Thyroid gland (tissue), 4 donors: Measurements from ENCODE around the gene TMEM50A.
"Not testable (repeated sequence)": the region's sequence is repeated elsewhere in the genome, so short reads cannot be mapped to it uniquely, and the experiment has no call there.

Experiments used
- POLR2A ChIP-seq, 2 donors: fragments of 450-650 bp; IDR thresholded peaks; one replicate each; pipeline ENCODE4 v1.6.1; 2017; ENCODE audit warnings: antibody characterized with exemption in 2 of 2, mild to moderate bottlenecking in 2 of 2, moderate library complexity in 1 of 2
- TF ChIP-seq, protein P1 (sequence below), 6 experiments: fragments of 200-600 bp in 3 of 6; fragments of 450-650 bp in 3 of 6; sonication (generic) in 3 of 6; IDR thresholded peaks; one replicate each; pipeline ENCODE4 v1.5.1; 2016 to 2019; ENCODE audit warnings: antibody characterized with exemption in 6 of 6, mild to moderate bottlenecking in 2 of 6, inconsistent platforms in 1 of 6, moderate library complexity in 1 of 6

DNA sequence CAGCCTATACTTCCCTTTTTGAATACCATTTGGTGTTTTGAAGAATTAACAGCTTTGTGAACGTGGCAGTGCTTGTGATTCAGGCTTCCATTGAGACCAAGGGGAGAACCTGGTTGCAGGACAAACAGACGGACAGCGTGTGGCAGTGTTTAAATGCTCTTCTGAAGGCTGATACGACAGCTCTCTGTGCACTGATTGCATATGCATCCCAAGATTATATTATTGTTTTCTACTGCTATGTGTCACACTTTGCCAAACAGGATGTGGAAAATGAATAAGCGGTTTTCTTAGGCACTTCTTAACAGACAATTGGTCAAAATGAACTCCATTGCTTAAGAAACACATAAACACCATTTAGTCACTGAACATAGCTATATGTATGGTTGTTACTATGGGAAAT lies 8.2 kb upstream of the TMEM50A start:
- TF ChIP-seq, protein P1, sequence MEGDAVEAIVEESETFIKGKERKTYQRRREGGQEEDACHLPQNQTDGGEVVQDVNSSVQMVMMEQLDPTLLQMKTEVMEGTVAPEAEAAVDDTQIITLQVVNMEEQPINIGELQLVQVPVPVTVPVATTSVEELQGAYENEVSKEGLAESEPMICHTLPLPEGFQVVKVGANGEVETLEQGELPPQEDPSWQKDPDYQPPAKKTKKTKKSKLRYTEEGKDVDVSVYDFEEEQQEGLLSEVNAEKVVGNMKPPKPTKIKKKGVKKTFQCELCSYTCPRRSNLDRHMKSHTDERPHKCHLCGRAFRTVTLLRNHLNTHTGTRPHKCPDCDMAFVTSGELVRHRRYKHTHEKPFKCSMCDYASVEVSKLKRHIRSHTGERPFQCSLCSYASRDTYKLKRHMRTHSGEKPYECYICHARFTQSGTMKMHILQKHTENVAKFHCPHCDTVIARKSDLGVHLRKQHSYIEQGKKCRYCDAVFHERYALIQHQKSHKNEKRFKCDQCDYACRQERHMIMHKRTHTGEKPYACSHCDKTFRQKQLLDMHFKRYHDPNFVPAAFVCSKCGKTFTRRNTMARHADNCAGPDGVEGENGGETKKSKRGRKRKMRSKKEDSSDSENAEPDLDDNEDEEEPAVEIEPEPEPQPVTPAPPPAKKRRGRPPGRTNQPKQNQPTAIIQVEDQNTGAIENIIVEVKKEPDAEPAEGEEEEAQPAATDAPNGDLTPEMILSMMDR (IDR thresholded peaks at IDR 0.05) = not testable (repeated sequence)
- not testable (repeated sequence) for TF ChIP-seq POLR2A (IDR thresholded peaks at IDR 0.05)
